GM23338 (cell line): Measurements from ENCODE around the gene SYNE2. TPM values are rescaled to one million over a fixed set of nuclear protein-coding genes. Genes with fewer than 3 reads are reported as not detected.

Experiments
- microRNA counts: library from miRNA; unstranded; fragments of <30 nt; microRNA quantifications from one replicate; lab custom pipeline; 2017
- microRNA-seq: library from miRNA; unstranded; fragments of <30 nt; microRNA quantifications from one replicate; pipeline ENCODE4, GENCODE V29; 2017
- polyA plus RNA-seq: library from polyadenylated mRNA; unstranded; fragments of >200 nt; fragmentation: Nextera tagmentation; extraction: Ambion mirVana; gene quantifications from 2 replicates; pipeline ENCODE4 v1.2.1, GENCODE V29; 2016
- small RNA-seq: library from RNA; depleted of rRNA; stranded (forward); fragments of <200 nt; gene quantifications from one replicate; pipeline ENCODE3, GENCODE V24; 2014; ENCODE audit warnings: low replicate concordance
- total RNA-seq: library from RNA; depleted of rRNA; stranded (reverse); fragments of >200 nt; shearing (Covaris generic); gene quantifications from 2 replicates; pipeline ENCODE4 v1.2.3, GENCODE V29; 2014; rRNA removed

The SYNE2 gene
- total and polyA plus RNA-seq, 2 experiments from 2014 or later = 34.3 to 86.5 TPM

MicroRNAs within 50 kb of the gene (microRNA counts, 767-probe panel; counts per million panel counts)
- microRNA hsa-miR-548h-5p (lab: Ali Mortazavi, UCI) = not detected

Small RNA genes within 50 kb of the gene (microRNA-seq; reads per million reads assigned to microRNA genes)
- not detected for gene MIR548H1

Small RNA genes within 50 kb of the gene (small RNA-seq; reads per million reads assigned to genes)
- gene MIR548H1 (not detected), gene RF00019 (not detected), gene RPS28P1 (not detected)

Other genes with a start within 250 kb of the SYNE2 start
- gene WDR89, start 211.1 kb upstream of the SYNE2 start, total RNA-seq = 31.8 and 37.3 TPM in 2 replicates
- gene WDR89, start 211.1 kb upstream of the SYNE2 start, polyA plus RNA-seq = 17.4 and 21.5 TPM in 2 replicates
- gene SGPP1, start 124.9 kb upstream of the SYNE2 start, total RNA-seq = 11.1 and 14.1 TPM in 2 replicates
- gene SGPP1, start 124.9 kb upstream of the SYNE2 start, polyA plus RNA-seq = 4.2 and 4.3 TPM in 2 replicates